AG09319 (cell line): ENCODE results near the gene YPEL1.
"Not testable (repeated sequence)": the region's sequence is repeated elsewhere in the genome, so short reads cannot be mapped to it uniquely, and the experiment has no call there.

ENCODE experiments used
- DNase-seq: peaks from one replicate; pipeline ENCODE4 v3.0.0-alpha.2; 2010; ENCODE audit warnings: low read depth; ENCODE audit errors: extremely low read depth
- CTCF ChIP-seq: IDR thresholded peaks from 2 replicates; pipeline ENCODE4 v1.5.1; 2011; ENCODE audit warnings: low read depth, mild to moderate bottlenecking, inconsistent platforms, low read length, moderate library complexity

YPEL1 gene

GRCh38 chr22:21728270-21728669 lies 7.3 kb downstream of the YPEL1 start:
- no peak for TF ChIP-seq CTCF
- DNase-seq = no peak

- no peak for TF ChIP-seq CTCF
- no peak for DNase-seq
Measured at GRCh38 chr22:21727768-21728167, 7.8 kb downstream of the YPEL1 start.

GRCh38 chr22:21727159-21727558 lies 8.4 kb downstream of the YPEL1 start:
- TF ChIP-seq CTCF = no peak
- DNase-seq = no peak

- DNase-seq = no peak
- TF ChIP-seq CTCF = peak; percentile 1
Measured at GRCh38 chr22:21726650-21727049, 8.9 kb downstream of the YPEL1 start.

GRCh38 chr22:21725956-21726649 lies 9.5 kb downstream of the YPEL1 start:
- TF ChIP-seq CTCF = no peak

GRCh38 chr22:21724496-21724895 lies 11.1 kb downstream of the YPEL1 start:
- DNase-seq = not testable (repeated sequence)

More at GRCh38 chr22:21725956-21726649, 9.5 kb downstream of the YPEL1 start:
- no peak for DNase-seq

GRCh38 chr22:21721195-21721852 lies 14.3 kb downstream of the YPEL1 start:
- DNase-seq = not testable (repeated sequence)

GRCh38 chr22:21720191-21720859 lies 15.3 kb downstream of the YPEL1 start:
- not testable (repeated sequence) for DNase-seq
